ENCODE results near the gene PCP2.

The PCP2 gene

DNA sequence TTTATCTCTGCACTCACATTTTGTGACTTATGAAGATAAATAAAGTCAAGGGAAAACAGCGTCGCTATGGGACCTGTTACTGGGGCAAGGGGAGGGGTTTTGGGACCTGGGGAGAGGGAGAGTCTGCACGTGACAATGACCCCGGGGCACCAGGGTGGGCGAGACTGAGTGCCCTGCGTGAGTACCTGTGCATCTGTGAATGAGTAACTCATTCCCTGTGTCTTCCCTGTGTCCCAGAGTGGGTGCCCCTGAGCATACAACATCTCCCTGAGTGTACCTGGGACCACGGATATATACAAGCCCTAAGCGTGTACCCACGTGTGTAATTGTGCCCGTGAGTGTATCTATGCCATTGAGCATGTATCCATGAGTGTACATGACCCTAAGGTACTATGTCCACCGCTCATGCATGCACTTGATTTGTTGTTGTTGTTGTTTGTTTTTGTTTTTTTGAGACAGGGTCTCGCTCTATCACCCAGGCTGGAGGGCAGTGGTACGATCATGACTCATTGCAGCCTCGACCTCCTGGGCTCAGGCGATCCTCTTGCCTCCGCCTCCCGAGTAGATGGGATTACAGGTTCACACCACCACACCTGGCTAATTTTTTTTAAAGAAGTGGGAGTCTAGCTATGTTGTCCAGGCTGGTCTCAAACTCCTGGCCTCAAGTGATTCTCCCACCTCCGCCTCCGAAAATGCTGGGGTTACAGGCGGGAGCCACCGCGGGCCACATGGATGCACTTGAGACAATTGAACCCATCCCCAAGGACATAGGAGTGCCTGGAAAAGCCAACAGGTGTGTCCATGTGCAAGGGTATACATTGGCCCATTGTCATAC is 46.5 kb upstream of the PCP2 start:
- TF ChIP-seq EGR1 (IDR thresholded peaks at IDR 0.05) (no peak), TCF12 (IDR thresholded peaks at IDR 0.05; ENCODE audit: low read depth) (no peak), EP300 (IDR thresholded peaks at IDR 0.05; ENCODE audit: borderline replicate concordance) (no peak), TEAD4 (IDR thresholded peaks at IDR 0.05) (no peak), NFIC (IDR thresholded peaks at IDR 0.05) (no peak), CREB1 (IDR thresholded peaks at IDR 0.05; ENCODE audit: low read depth) (no peak), RAD21 (IDR thresholded peaks at IDR 0.05; ENCODE audit: low read depth) (no peak), YY1 (IDR thresholded peaks at IDR 0.05; ENCODE audit: low read depth) (no peak), ZBTB7A (IDR thresholded peaks at IDR 0.05; ENCODE audit: low read depth) (no peak), CEBPB (IDR thresholded peaks at IDR 0.05) (no peak), FOXM1 (IDR thresholded peaks at IDR 0.05; ENCODE audit: borderline replicate concordance, low read depth) (no peak), TAF1 (IDR thresholded peaks at IDR 0.05; ENCODE audit: low read depth) (no peak)
- TF ChIP-seq, protein P1, sequence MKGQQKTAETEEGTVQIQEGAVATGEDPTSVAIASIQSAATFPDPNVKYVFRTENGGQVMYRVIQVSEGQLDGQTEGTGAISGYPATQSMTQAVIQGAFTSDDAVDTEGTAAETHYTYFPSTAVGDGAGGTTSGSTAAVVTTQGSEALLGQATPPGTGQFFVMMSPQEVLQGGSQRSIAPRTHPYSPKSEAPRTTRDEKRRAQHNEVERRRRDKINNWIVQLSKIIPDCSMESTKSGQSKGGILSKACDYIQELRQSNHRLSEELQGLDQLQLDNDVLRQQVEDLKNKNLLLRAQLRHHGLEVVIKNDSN (IDR thresholded peaks at IDR 0.05) = no peak
- TF ChIP-seq, protein P2, sequence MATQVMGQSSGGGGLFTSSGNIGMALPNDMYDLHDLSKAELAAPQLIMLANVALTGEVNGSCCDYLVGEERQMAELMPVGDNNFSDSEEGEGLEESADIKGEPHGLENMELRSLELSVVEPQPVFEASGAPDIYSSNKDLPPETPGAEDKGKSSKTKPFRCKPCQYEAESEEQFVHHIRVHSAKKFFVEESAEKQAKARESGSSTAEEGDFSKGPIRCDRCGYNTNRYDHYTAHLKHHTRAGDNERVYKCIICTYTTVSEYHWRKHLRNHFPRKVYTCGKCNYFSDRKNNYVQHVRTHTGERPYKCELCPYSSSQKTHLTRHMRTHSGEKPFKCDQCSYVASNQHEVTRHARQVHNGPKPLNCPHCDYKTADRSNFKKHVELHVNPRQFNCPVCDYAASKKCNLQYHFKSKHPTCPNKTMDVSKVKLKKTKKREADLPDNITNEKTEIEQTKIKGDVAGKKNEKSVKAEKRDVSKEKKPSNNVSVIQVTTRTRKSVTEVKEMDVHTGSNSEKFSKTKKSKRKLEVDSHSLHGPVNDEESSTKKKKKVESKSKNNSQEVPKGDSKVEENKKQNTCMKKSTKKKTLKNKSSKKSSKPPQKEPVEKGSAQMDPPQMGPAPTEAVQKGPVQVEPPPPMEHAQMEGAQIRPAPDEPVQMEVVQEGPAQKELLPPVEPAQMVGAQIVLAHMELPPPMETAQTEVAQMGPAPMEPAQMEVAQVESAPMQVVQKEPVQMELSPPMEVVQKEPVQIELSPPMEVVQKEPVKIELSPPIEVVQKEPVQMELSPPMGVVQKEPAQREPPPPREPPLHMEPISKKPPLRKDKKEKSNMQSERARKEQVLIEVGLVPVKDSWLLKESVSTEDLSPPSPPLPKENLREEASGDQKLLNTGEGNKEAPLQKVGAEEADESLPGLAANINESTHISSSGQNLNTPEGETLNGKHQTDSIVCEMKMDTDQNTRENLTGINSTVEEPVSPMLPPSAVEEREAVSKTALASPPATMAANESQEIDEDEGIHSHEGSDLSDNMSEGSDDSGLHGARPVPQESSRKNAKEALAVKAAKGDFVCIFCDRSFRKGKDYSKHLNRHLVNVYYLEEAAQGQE (IDR thresholded peaks at IDR 0.05; ENCODE audit: low read depth) = no peak
- TF ChIP-seq, protein P3, sequence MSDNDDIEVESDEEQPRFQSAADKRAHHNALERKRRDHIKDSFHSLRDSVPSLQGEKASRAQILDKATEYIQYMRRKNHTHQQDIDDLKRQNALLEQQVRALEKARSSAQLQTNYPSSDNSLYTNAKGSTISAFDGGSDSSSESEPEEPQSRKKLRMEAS (IDR thresholded peaks at IDR 0.05) = no peak

DNA sequence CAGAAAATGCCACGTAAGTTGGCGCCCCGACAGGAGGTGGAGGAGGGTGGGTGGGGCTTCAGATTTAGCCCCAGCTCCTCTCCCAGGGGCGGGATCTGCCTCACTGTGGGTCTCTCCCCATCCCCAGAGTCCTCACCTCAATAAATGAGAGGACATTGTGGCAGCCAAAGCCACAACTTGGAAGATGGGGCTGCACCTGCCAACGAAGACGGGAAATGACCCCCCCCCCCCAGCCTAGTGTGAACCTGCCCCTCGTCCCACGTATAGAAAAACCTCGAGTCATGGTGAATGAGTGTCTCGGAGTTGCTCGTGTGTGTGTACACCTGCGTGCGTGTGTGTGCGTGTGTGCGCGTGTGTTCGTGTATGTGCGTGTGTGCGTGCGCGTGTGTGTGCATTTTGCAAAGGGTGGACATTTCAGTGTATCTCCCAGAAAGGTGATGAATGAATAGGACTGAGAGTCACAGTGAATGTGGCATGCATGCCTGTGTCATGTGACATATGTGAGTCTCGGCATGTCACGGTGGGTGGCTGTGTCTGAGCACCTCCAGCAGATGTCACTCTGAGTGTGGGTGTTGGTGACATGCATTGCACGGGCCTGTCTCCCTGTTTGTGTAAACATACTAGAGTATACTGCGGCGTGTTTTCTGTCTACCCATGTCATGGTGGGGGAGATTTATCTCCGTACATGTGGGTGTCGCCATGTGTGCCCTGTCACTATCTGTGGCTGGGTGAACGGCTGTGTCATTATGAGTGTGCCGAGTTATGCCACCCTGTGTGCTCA is 45.6 kb upstream of the PCP2 start:
- no peak for TF ChIP-seq EP300 (IDR thresholded peaks at IDR 0.05; ENCODE audit: borderline replicate concordance)
- TF ChIP-seq, protein P1 (IDR thresholded peaks at IDR 0.05) = 0 out of 2 replicates have a peak, but pooled peaks have one; percentile 29
- no peak for TF ChIP-seq NFIC (IDR thresholded peaks at IDR 0.05)
- peak; percentile 38; the same call in 1 of the 2 replicates for TF ChIP-seq RAD21 (IDR thresholded peaks at IDR 0.05; ENCODE audit: low read depth)
- no peak for TF ChIP-seq TCF12 (IDR thresholded peaks at IDR 0.05; ENCODE audit: low read depth)
- TF ChIP-seq CEBPB (IDR thresholded peaks at IDR 0.05) = no peak

DNA sequence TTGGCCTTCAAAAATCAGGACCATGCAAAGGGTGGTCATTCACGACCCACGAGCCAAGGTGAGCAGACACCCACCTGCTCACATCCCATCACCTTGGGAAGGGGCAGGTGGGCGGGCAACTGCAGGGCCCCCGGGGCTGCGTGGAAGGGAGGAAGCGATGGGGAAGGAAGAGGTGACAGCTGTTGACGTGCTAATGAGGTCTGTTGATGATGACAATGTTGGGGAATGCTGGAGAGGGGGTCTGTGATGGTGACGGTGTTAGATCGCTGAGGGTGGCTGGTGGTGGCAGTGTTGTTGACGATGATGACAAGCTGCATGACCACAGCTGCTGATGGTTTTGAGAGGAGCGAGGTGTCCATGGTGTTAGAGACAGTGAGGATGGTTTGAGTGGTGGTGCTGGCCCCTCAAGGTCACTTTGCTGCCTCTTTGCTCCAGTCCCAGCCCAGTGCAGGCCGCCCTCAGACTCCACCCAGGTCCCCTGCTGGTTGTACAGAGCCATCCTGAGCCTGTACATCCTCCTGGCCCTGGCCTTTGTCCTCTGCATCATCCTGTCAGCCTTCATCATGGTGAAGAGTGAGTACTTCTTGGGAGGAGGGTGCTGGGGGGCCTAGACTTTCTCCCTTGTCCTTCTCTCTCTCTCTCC is 44.3 kb upstream of the PCP2 start:
- TF ChIP-seq RAD21 (IDR thresholded peaks at IDR 0.05; ENCODE audit: low read depth) = no peak
- no peak for TF ChIP-seq TAF1 (IDR thresholded peaks at IDR 0.05; ENCODE audit: low read depth)
- TF ChIP-seq TEAD4 (IDR thresholded peaks at IDR 0.05) = no peak
- TF ChIP-seq CEBPB (IDR thresholded peaks at IDR 0.05) = no peak
- TF ChIP-seq, protein P1 (IDR thresholded peaks at IDR 0.05) = no peak
- TF ChIP-seq, protein P3 (IDR thresholded peaks at IDR 0.05) = no peak
- no peak for TF ChIP-seq NFIC (IDR thresholded peaks at IDR 0.05)
- TF ChIP-seq FOXM1 (IDR thresholded peaks at IDR 0.05; ENCODE audit: borderline replicate concordance, low read depth) = no peak

DNA sequence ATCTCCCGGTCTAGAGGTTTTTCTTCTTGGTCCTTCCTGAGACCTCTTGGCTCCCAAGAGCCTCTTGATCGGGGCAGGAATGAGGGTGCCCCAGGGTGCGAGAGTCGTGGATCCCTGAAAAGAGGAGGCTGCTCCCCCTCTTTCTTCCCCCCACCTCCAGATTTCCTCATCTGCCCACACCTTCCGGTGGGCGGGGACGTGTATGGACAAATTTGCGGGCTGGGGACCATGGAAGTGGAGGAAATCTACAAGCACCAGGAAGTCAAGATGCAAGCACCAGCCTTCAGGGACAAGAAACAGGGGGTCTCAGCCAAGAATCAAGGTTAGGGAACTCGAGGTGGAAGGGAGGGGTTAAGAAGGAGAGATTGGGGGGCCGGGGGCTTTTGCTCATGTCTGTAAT is 43.3 kb upstream of the PCP2 start, which contains the start of gene MCEMP1:
Gene MCEMP1, plus strand, starts transcription at position 237 of the 400 bp plus-strand sequence. Its CDS starts 31 bp downstream, at position 268.
- TF ChIP-seq NFIC (IDR thresholded peaks at IDR 0.05) (no peak), EGR1 (IDR thresholded peaks at IDR 0.05) (no peak), CREB1 (IDR thresholded peaks at IDR 0.05; ENCODE audit: low read depth) (no peak), RAD21 (IDR thresholded peaks at IDR 0.05; ENCODE audit: low read depth) (no peak), YY1 (IDR thresholded peaks at IDR 0.05; ENCODE audit: low read depth) (no peak), EP300 (IDR thresholded peaks at IDR 0.05; ENCODE audit: borderline replicate concordance) (no peak), TAF1 (IDR thresholded peaks at IDR 0.05; ENCODE audit: low read depth) (no peak), TEAD4 (IDR thresholded peaks at IDR 0.05) (no peak), FOXM1 (IDR thresholded peaks at IDR 0.05; ENCODE audit: borderline replicate concordance, low read depth) (no peak), CEBPB (IDR thresholded peaks at IDR 0.05) (no peak), TCF12 (IDR thresholded peaks at IDR 0.05; ENCODE audit: low read depth) (no peak), ZBTB7A (IDR thresholded peaks at IDR 0.05; ENCODE audit: low read depth) (no peak)
- TF ChIP-seq, protein P1 (IDR thresholded peaks at IDR 0.05) = no peak

DNA sequence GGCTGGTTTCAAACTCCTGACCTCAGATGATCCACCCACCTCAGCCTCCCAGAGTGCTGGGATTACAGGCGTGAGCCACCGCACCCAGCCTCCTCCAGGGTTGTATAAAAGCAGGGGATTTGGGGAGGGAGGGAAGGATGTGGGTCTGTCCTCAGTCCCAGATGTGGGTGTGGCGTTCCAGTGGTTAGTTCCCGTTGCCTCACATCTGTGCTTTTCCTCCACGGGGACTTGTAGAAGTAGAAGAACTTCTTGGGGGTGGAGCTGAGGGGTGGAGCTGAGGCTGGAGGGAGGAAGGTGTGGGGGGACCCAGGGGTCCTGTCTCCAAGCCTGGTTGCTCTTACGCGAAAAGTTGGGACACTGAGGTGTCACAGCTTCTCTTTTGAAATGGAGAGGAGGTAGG is 42.9 kb upstream of the PCP2 start:
- no peak for TF ChIP-seq ZBTB7A (IDR thresholded peaks at IDR 0.05; ENCODE audit: low read depth)
- TF ChIP-seq EGR1 (IDR thresholded peaks at IDR 0.05) = no peak
- TF ChIP-seq NFIC (IDR thresholded peaks at IDR 0.05) = no peak
- TF ChIP-seq, protein P1 (IDR thresholded peaks at IDR 0.05) = no peak
- no peak for TF ChIP-seq FOXM1 (IDR thresholded peaks at IDR 0.05; ENCODE audit: borderline replicate concordance, low read depth)
- no peak for TF ChIP-seq YY1 (IDR thresholded peaks at IDR 0.05; ENCODE audit: low read depth)
- no peak for TF ChIP-seq RAD21 (IDR thresholded peaks at IDR 0.05; ENCODE audit: low read depth)
- TF ChIP-seq CEBPB (IDR thresholded peaks at IDR 0.05) = no peak
- TF ChIP-seq TCF12 (IDR thresholded peaks at IDR 0.05; ENCODE audit: low read depth) = no peak
- TF ChIP-seq TAF1 (IDR thresholded peaks at IDR 0.05; ENCODE audit: low read depth) = no peak
- no peak for TF ChIP-seq CREB1 (IDR thresholded peaks at IDR 0.05; ENCODE audit: low read depth)
- TF ChIP-seq, protein P3 (IDR thresholded peaks at IDR 0.05) = no peak
- TF ChIP-seq EP300 (IDR thresholded peaks at IDR 0.05; ENCODE audit: borderline replicate concordance) = no peak
- TF ChIP-seq, protein P2 (IDR thresholded peaks at IDR 0.05; ENCODE audit: low read depth) = no peak

Measured in Ishikawa (cell line).